ENCODE results near the gene LRMDA.

Gene LRMDA

DNA sequence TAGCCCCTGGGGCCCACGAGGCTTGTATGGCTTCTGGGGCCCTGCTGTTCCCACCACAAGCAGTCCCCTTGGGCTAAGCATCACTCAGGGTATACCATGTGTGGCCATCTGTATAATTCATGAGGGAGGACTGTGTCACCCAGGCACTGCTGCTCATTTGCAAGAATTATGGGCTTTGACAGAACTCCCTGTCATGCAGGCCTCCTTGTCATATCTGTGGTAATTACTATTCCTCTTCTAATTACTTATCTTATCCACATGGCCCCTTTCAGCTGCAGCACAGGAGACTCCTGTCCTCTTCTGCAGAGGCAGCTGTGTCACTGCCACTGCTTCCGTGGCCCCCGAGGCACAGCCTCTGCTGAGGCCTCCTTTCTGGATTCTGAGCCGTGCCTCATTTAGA is 46.3 kb downstream of the LRMDA start:
- no peak for DNase-seq

DNA sequence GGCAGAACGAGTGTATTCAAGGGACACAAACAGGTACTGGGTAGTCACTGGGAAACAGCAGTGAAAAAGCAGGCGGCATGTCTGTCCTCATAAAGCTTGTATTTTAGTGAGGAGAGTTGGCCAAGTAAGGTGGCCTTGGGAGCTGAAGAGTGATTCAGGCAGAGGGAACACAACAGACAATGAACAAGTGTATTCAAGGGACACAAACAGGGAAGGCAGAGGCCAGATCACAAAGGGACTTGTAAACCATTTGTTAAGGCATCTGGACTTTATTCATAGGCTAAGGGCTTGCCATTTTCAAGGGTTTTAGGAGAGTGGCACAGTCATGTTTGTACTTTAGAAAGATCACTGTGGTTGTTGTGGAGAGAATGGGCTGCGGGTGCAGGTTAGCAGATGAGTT is 49.0 kb downstream of the LRMDA start:
- no peak for DNase-seq

DNA sequence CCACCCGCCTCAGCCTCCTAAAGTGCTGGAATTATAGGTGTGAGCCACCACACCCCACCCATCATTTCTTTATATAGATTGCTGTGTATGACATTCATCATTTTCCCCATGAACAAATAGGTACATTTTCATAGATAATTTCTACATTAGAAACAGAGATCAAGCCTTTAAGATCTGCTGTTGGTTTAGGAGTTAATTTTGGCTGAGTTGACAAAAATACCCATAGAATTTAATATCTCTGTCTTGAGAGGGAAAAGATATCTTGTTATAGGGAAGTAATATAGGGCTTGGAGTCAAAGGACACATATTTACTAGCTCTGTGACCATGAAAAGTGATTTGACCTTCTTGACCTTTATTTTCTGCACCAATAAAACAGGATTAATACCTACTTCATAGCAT is 51.8 kb downstream of the LRMDA start:
- no peak for DNase-seq

DNA sequence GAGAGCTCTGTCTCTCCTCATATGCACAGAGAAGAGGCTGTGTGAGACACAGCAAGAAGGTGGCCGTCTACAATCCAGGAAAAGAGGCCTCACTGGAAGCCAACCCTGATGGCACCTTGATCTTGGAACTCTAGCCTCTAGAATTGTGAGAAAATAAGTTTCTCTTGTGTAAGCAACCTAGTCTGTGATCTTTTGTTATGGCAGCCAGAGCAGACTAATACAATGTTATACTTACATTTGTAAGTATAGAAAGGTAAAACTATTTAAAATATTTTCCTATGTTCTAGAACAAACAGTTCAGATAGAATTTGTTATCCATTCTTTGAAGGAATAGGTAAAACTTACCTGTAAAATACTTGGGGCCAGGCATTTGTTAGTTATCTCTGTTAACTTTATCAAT is 53.3 kb downstream of the LRMDA start:
- DNase-seq: no peak

DNA sequence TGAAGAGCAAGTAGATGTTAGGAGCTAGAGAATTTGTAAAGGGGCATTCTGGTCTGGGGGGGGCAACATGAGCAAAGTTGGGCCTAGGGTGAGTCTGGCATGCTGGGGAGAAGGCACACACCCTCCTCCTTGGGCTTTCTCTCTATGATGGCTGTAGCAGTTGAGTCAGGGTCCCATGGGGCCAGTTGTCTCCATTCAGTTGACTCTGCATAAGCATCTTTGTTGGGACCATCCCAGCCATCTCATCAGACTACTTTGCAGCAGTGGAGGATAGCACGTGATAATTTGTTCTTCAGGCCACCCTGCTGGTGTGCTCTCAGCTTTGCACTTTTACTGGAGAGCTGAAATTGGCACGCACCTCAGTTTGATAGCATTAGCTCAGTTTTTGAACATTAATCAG is 55.2 kb downstream of the LRMDA start:
- no peak for DNase-seq

DNA sequence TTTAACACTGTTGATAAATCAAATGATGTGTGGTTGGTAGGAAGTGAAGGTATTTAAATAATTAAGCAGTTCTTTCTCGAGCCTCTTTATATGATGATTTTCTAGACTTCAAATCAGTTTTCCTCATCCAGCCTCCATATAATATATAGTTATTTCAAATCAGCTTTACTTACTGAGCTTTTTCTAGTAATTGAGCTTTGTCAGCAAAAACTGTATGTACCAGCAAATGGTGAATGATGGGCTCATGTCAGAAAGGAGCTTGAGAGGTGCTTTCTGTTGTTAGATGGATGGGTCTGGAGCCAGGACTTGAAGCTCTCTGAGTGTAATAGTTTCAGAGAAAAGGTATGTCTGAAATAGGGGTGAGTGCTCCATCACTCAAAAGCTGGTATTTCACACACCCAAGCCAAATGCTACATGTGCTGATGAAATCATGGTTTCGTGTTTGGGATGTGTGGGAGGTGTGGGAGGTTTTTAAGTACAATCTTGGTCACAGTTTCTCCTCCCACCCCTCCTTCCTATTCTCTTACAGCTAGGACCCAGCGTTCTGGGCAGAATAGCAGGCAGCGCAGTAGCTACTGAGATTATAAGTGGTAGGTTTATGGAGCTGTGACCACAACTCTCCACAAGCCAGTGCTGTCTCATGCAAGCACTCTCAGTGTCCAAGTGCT is 55.8 kb downstream of the LRMDA start:
- no peak for DNase-seq

DNA sequence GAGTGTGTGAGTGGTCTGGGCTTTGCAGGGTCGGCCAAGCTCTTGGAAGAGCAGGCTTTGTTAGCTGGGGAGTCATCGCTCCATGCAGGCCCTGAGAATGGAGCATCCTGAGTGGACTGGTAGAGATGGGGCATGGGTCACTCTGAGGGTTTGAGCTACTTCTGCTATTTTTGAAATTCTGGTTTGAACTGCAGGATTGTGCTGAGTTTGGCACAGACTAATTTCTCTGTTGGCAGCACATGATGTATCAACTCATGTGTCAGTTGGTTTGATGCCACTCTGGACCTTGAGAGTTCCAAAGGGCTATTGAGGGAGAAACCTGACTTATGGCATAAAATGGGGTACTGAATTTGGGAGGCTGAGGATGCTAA is 56.3 kb downstream of the LRMDA start:
- DNase-seq: no peak

DNA sequence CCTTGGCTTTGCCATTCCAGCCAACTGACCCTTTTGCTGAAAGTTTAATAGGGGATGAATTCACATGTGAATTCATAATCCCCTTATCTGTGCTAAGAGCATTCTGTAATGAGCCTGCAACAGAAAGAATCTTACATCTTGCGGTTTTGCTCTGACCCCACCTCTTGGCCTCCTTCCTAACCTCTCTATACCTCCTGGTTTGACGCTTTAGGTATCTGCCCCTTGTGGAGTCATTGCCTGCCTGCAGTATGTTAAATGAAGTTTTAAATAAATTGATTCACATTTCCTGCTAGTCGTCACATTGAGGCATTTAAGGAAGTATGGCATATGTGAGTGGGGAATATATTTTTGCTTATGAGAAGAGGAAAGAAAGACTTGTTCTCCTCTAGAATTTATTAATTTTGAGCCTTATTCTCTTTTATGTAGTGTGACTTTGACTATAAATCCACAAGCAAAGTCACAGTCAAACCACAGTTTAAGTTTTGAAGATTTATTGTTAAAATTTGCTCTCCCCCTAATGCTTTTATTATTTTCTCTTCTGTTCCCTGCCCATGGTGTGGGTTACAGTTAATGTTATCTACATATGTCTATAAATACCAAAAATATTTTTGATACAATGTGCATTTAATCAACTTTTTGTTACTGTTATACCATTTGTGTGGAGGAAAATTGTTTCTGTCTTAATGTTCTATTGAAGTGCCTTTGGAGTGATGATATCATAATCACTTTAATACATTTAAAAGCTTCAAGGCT is 60.9 kb downstream of the LRMDA start:
- DNase-seq: no peak

DNA sequence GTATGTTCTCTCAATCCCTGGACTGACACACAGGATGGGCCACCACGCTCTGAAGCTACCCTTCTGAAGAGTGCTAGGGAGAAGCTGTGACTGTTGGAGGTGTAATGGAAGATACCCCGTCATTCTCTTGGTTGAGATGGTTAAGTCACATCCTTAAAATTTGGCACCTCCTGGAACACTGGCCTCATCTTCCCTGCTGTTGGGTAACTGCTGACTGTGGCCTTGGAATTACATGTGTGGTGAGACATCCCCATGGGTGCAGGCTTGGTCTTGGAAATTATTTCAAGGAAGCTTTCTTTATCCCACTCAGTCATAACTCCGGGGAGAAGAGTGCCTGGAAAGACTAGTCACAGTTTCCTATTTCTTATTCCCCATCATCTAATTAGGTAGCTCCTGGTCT is 62.0 kb downstream of the LRMDA start:
- no peak for DNase-seq

DNA sequence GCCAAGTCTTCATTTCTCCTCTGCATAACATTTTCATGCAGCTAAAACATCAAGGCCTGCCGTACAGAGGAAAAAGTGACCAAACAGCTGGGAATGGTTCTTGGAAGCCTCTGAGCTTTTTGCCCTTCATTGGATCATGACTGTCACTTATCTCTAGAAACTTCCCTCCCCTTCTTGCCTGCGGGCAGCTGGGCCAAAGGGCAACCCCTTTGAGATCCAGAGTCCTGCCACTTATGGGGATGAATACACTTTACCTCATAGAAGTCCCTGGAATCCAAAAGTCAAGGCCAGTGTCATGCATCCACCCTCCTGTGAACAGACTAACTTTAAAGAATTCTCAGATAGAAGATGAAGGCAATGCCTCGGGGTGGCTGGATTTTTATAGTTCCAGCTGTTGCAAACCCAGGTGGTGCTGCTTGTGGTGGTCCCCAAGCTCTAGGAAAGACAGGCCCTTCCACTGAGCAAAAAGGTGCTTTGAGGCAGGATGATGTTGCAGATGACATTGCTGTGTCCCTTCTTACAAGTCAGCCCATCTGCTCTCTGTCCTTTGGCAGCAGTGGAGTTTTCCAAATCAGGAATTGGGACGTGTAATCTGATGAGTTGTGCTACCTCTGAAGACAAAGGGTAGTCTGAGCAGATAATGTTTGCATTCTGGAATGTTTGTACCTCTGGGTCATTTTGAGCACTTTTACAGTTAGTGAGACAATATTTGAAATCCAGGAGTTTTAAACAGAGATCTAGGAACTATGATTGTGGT is 64.2 kb downstream of the LRMDA start:
- DNase-seq: no peak

DNA sequence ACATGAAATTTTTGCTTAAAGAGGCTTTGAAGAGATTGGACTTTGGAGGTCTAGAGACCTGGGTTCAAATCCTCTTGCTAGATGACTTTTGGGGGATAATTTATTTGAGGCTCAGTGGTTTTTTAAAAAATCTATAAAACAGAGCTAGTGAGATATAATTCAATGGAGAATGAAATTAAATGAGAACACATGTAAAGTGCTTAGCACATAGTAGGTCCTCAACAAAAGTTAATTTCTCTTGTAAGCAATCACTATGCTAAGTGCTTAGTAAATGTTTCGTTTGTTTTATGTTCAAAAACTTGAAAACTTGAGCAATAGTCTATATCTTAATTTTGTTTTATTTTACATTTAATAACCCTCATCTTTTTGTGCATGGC is 64.8 kb downstream of the LRMDA start:
- no peak for DNase-seq

DNA sequence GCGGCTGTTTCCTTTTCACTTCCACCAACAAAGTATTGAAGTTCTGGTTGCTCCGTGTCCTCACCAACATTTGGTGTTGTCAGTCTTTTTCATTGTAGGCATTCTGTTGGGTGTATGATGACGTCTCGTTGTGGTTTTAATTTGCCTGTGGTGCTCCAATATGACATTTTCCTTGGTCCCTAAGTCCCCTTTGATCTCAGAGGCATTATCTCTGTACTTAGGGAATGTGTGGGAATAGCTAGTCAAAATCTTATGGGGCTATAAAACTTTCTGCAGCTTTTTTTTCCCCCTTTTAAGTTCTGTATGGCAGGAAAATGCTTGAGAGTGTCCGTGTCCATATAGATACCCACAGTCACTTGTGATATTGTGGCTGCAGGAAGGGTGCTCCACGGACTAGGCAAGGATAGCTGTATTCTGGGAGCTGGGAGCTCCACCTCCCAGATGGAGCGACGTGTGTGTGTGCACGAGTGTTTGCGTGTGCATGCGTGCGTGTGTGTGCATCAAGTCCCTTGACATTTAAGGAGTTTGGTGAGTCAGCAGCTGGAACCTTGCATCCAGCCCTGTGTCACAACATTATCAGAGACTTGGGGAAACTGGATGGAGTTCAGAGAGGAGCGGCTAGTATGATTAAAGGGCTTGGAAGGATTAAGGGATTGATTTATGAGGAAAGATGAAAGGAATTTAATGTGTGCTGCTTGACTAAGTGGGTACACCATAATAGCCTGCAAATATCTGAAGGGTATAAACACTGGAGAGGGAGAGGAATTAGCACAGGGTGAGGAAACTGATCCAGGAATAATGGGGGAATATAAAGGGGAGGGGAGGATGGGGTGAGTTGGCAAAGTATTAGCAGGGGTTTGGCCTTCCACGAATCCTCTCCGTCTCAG is 66.8 kb downstream of the LRMDA start:
- DNase-seq: no peak

DNA sequence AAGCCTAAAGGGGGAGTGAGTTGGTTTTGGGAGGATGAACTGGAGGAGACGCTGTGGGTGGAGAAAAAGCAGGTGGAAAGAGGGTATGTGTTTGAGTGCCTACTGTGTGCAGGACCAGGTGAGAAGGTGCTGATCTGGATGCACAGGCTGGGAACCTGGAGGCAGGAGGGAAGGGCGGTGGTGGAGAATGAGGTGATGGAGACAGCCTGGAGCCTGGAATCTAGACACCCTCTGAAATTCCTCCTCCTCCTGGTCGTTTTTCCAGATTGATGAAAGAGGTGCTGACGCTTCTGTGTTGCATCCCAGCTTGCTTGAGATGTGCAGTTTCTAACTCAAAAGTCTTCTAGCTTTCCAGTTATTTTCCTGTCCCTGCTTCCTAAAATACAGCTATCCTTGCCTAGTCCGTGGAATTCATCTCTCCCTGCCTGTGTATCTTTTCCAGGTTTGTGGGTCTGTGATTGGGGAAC is 67.5 kb downstream of the LRMDA start:
- DNase-seq: no peak

DNA sequence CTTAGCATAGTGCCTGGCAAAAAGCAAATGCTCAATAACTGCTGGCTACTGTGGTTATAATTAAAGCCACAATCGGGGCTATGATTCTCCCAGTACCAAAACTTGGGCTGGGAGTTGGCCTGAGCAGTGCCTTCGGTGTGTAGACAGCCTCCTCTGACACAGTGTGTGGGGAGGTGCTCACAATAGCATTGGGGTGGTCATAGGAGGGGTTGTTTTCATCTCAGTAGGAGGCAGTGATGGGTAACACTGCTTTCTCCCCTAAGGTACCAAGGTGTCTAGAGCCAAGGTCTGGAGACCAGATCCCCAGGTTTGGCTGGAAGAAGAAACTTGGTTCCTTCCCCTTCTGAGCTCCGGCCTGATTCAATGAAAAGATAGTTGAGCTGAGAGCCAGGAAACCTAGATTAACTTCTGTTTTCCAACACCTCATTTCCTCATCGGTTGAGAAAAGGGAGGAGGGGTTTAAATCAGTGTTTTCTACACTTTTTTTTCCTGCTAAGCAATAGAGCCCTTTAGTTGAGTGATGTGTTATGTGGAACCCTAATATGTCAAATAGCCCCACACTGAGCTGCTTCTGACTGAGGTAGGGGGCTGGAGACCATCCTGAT is 68.2 kb downstream of the LRMDA start:
- DNase-seq: no peak

DNA sequence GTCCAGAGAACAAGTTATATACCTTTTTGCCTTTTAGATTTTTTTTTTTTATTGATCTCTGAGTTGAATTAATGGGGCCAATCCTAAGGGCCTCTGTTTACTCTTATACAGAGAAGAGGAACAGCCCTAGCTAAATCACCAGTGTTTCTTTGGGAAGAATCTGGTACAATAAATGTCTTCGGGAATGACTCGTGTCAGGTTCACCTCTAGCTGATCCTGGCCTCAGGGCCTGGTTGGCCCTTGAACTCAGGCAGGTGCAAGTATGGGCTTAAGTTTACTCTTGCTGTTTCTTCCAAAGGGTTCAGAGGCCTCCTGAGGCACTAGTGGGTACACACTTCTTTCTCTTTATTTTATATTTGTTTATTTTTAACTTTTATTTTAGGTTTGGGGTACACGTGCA is 71.0 kb downstream of the LRMDA start:
- no peak for DNase-seq

DNA sequence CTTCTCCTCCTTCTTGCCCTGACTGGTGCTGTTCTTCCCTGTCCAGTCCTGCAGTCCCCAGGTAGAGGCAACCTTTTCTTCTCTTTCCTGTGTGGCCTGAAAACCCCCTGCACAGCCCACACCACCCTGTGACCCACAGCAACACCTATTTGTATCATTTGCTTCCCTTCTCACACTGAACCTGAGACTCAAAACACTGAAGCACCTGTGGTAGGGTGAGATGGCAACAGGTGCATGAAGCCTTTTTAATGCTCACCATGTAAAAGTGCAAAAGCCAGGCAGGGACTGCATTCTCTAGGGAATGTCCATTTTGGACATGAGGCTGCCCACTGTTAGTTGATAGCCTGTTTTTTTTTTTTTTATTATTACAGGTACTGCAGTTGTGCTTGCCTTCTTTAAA is 71.4 kb downstream of the LRMDA start:
- no peak for DNase-seq

DNA sequence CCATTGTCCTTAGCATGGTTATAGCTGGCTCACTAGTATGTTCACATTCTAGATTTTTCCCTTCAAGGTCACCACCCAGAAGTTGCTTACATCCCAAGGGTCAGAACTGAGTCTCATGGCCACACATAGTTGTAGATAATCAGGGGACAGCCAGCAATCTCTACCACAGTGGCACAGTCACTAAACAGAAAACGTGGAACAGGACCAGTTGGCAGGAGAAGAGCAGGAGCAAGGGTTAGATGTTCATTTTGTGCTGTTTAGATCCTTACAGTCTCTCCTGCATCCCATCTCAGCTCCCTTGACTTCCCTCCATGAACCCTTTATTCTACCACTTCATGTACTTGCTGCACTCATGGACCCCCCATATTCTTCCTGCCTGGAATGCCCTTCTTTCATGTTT is 73.9 kb downstream of the LRMDA start:
- no peak for DNase-seq

DNA sequence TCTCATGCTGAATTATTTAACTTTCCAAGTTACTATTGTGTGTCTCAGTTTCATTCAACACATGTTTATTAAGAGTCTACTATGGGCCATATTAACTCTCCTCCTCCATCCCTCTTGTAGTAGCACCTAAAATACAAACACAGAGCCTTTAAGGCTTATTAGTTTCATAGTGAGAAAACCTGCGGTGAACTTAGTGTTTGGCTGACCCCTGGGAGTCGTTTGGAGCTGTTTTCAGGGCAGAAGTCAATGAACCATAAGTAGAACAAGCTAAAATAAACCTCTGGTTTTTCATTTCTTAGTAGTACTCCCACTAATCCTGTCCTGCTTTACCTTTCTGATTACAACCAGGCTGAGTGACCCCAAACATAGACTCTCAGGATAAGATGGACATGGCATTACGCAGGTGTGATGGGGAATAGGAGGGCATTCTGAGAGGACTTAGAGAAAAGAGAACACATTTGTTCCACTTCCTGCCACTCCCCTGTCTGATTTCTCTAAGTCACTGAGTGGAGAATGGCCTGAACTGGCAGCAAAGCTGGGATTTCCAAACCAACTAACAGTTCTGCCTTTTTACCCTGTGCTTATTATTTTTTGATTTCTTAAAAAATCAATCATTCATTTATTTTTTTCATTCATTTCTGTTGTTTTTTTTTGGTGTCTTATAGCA is 74.5 kb downstream of the LRMDA start:
- DNase-seq: no peak

DNA sequence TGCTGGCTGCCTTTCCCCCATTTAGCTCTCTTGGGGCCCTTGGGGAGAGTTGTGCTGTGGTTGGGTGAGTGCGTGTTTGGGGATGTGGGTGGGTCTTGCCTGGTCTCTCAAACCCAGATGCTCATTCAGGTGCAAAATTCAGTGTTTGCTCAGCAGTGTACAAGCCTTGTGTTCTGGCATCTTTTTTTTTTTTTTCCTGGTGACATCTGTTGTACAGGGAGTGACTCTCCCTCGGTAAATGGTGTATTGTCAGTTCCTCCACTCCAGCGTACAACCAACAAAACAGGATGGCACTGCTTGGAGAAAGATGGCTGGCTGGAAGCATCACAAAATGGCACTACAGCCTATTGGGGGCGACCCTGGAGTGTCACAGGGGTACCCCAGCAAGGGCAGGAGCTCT is 75.5 kb downstream of the LRMDA start:
- DNase-seq: no peak

DNA sequence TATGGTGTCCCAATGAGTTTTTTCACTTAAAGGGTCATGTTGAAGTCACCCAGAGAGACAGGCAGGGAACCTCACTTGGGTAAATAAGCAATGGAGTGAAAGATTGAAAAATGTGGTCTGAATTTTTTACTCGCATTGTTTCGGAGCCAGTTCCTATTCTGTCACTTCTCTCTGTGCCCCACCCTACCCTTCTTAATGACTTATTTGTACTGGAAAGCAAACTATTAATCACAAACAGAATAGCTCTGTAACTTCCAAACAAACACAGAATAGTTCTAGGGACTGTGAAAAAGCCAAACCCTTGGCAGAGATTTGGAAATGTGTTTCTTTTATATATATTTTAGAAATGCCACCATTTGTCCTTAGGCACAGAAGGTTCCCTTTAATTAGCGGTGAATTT is 76.0 kb downstream of the LRMDA start:
- DNase-seq: no peak

DNA sequence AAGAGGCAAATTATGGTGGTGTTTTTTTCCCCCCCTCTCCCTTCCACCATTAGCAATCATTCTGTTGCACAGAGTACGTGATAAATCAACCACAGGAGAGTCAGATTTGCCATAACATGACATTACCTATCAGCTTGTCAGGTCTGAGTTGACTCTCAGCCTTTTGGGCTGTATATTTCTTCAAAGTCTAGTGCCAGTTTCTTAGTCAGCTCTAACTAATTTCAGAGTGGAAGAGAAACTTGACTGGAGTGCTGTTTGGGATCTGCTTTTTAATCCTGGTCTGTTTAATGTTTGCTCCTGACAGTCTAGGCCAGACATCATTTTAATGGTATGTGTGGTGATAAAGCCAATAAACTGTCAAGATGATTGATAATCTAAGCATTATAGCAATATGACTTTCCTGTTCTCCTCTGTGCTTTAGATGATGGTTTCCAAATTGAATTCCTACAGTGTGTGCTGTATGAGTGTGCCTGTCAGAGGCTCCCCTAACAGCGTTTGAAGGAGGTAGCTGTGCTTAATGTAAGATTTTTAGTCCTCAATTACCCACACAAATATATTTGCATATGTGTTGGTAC is 76.9 kb downstream of the LRMDA start:
- no peak for DNase-seq

DNA sequence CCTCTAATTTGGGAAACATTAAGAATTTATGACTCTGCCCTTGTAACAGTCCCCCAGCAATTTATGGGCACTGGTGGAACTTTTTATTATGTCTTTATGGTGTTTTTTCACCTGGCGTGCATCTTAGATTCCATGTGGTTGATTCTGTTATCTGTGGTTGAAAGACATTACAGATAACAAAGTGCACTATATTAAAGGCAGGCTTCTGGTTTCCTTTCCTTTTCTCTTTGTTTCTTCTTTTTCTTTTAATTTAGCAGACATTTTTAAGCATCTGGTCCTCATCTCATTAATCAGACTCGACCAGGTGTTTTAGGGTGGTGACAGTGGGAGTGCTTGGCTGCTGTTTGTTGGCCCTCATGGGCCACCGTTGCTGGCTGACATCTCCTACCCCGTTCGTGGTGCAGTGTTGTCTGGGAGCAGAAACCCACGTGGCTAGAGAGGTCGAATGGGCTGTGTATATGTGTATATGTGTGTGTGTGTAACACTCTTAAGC is 77.4 kb downstream of the LRMDA start:
- no peak for DNase-seq
